ENCODE data around the gene DTHD1.

Gene DTHD1

GRCh38 chr4:36385951-36386571, 104.6 kb downstream of the DTHD1 start:
- ChIA-PET POLR2A (no interaction called here), CTCF (interaction anchor here (1.1 to 3.2 kb wide), 4 partner anchors 11 to 18 kb away, joined by 3 to 20 read pairs (median 4); no protein-coding TSS in a partner anchor)
- TF ChIP-seq CTCF (IDR thresholded peaks at IDR 0.05; ENCODE audit: control extremely low read depth, extremely low read depth, low read depth, missing control alignments): no peak
- peak; percentile 25 for DNase-seq (ENCODE audit: extremely low spot score)

DNA sequence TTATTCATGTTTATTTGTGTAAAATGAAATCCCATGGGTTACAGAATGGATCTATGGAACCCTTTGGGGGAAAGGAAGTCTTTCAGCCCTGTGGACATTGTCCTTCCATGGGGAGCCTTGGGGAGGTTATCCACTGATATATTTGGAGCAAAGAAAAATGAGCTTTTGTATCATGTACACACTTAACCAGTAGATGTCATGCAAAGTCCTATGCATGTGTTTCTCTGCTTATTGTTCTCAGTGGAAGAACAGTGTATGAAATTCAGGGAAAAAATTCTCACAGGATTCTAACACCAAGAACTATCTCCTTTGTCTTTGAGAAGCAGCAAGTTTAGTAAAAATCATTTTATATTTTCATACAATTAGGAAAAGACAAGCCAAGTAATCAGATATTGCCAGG, 105.3 kb downstream of the DTHD1 start:
- ChIA-PET POLR2A (no interaction called here), CTCF (interaction anchor here (0.8 to 3.2 kb wide), 5 partner anchors 11 to 23 kb away, joined by 3 to 20 read pairs (median 3); no protein-coding TSS in a partner anchor)
- no peak for DNase-seq (ENCODE audit: extremely low spot score)
- TF ChIP-seq CTCF (IDR thresholded peaks at IDR 0.05; ENCODE audit: control extremely low read depth, extremely low read depth, low read depth, missing control alignments): no peak

DNA sequence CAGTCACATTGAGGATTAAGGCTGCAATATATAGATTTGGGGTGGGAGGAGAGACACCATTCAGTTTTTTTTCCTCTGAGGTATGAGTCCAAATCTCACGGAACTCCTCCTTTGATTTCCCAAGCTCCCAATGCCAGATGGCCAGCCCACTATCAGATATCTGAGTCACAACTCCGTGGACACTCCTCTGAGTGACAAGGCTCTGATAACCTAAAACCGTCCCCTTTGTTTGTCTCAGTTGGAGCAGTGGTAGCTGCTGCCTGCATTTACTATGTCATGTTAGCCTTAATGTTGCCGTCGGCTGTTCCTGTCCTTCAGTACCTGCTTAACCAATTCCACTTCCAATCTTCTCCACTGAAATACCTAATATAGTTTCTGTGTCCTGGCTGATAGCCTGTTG, 107.3 kb downstream of the DTHD1 start:
- DNase-seq (ENCODE audit: extremely low spot score): no peak
- ChIA-PET POLR2A (no interaction called here), CTCF (interaction anchor here (1.3 to 3.8 kb wide), 2 partner anchors 11 to 26 kb away, joined by 3 to 34 read pairs; no protein-coding TSS in a partner anchor)
- TF ChIP-seq CTCF (IDR thresholded peaks at IDR 0.05; ENCODE audit: control extremely low read depth, extremely low read depth, low read depth, missing control alignments): no peak

GRCh38 chr4:36391411-36391810, 110.0 kb downstream of the DTHD1 start:
- POLR2A ChIA-PET: no interaction called here

GRCh38 chr4:36392024-36392423, 110.6 kb downstream of the DTHD1 start:
- CTCF ChIA-PET: interaction anchor here (0.9 to 3.8 kb wide), 3 partner anchors 8 to 37 kb away, joined by 3 to 34 read pairs (median 3); no protein-coding TSS in a partner anchor
- no peak for TF ChIP-seq CTCF (IDR thresholded peaks at IDR 0.05; ENCODE audit: control extremely low read depth, extremely low read depth, low read depth, missing control alignments)
- POLR2A ChIA-PET: no interaction called here

More at GRCh38 chr4:36391411-36391810, 110.0 kb downstream of the DTHD1 start:
- CTCF ChIA-PET: interaction anchor here (0.9 to 3.8 kb wide), 2 partner anchors 8 to 23 kb away, joined by 3 to 34 read pairs; no protein-coding TSS in a partner anchor
- DNase-seq (ENCODE audit: extremely low spot score): no peak
- TF ChIP-seq CTCF (IDR thresholded peaks at IDR 0.05; ENCODE audit: control extremely low read depth, extremely low read depth, low read depth, missing control alignments): no peak

DNA sequence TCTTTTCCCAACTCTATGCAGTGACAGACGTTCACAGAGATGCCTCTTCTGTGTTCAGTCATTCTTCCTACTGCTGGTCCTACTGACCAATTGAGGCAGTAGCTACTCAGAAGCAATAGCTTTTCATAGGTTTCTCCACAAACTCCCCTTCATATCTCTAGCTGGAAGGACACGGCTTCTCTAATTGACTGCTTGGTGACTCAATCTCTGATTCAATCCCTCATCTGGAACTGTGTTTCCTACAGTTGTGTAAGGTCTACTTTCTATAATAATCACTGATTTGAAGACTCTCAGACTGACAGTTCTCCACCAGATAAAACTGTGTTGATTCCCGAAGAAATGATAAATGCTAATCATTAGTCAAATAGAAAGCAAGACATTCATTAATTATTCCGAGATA, 111.5 kb downstream of the DTHD1 start:
- ChIA-PET POLR2A (no interaction called here), CTCF (interaction anchor here (0.8 to 1.3 kb wide), 2 partner anchors 17 to 36 kb away, joined by 3 read pairs; no protein-coding TSS in a partner anchor)
- no peak for DNase-seq (ENCODE audit: extremely low spot score)
- TF ChIP-seq CTCF (IDR thresholded peaks at IDR 0.05; ENCODE audit: control extremely low read depth, extremely low read depth, low read depth, missing control alignments): no peak

More at GRCh38 chr4:36392024-36392423, 110.6 kb downstream of the DTHD1 start:
- DNase-seq (ENCODE audit: extremely low spot score): no peak
